Fibroblast of upper back skin (primary cell): ENCODE results near the gene CD300C.
"Not testable (repeated sequence)": the region's sequence is repeated elsewhere in the genome, so short reads cannot be mapped to it uniquely, and the experiment has no call there.

Experiments
- DNase-seq: peaks from one replicate; pipeline ENCODE4 v3.0.0-alpha.2; 2013

The CD300C gene

DNA sequence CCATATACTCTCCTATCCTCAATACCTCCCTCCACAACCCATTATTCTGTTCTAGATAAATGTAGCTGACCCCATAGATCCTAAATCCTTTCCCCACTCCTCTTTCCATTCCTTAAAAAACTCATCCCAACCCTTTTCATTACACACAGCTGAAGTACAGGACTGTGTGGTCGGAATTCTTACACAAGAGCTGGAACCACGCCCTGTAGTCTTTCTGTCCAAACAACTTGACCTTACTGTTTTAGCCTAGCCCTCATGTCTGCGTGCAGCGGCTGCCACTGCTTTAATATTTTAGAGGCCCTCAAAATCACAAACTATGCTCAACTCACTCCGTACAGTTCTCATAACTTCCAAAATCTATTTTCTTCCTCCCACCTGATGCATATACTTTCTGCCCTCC lies 42.0 kb downstream of the CD300C start:
- DNase-seq = not testable (repeated sequence)

DNA sequence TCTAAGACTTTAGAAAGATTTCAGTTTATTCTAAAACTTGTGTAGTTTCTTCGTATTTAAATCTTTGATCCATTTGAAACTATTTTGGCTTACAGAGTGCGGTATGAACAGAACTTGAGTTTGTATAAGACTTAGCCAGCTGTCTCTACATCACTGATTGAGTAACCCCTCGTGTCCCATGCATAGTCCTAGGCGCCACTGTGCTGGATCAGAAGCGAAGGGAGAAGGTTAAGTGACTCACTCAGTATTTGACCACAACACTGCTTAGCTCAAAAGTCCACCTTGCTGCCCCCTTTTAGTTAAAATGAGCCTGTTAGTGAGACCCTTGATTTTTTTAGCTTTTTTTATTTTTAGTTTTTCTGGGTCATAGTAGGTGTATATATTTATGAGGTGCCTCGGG lies 43.1 kb downstream of the CD300C start:
- no peak for DNase-seq

DNA sequence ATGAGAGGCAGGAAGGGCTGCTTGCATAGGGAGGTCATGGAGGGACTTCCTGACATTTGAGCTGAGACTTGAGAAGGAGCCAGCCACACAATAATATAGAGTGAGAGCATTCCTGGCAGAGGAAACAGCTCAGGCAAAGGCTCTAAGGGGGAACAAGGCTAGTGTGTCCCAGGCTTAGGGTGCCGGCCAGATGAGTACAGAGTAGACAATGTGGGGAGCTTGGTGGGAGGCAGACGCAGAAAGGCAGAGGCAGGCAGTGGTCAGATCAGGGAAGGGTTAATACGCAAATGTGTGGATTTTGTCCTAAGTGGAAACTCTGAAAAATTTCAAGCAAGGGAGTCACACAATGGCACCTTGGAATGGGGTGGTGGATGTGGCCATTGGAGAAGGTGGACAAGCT lies 45.9 kb downstream of the CD300C start:
- no peak for DNase-seq

DNA sequence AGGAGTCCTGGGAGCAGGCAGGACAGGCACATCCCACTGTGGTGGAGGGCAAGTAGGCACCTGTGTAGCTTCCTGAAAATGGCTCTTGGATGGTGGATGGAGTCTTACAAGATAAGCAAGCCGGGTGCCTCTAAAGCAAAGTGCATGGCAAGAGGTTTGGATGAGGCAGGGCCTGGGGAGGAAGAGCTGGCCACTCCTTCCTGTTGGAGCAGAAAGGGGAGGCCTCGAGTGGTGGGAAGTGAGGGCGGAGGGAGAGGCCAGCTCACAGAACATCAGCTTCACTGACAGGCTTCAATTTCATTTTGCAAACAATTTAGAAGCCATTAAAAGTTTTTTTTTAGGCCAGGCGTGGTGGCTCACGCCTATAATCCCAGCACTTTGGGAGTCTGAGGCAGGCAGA lies 48.4 kb downstream of the CD300C start:
- no peak for DNase-seq

DNA sequence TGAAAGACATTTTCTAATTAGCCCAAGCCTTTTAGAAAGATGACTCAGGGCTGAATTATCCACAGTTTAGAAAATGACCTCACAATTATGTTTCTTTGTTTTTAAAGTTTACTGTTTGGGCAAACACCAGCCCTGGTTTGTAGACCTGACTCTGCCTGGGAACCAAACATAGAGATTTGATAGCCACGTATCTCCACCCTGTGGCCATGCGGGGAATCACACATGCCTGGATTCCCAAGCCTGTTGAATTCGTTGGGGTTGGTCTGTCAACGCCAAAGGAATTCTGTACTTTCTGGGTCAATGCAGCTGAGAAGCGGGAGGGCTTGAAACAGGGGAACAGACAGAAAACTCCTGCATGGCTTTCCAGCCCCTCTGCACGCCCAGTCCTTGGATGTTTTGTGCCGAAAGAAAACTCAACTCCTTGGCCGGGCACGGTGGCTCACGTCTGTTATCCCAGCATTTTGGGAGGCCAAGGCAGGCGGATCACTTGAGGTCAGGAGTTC lies 52.5 kb downstream of the CD300C start:
- DNase-seq = peak; percentile 48

DNA sequence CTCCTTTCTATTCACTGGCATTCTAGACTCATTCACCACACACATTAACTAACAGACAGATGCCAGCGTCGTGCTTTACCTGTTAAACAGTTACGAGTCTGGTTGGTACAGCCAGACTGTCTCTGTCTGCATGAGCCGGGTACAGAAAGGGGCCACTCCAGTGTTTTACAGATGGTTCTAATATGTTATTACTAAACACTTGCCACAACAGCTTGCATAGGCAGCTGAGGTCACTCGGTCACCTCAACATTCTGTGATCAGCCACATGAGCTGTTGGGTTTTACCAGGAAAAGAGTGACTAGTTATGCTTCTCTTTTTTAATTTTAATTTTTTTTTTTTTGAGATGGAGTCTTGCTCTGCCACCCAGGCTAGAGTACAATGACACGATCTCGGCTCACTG lies 54.3 kb downstream of the CD300C start:
- no peak for DNase-seq
